WTC11 (cell line): ENCODE measurements around the gene ZNF768. TPM values are rescaled to one million over a fixed set of nuclear protein-coding genes. Genes with fewer than 3 reads are reported as not detected.

ENCODE experiments used
- ATAC-seq: fragments of 200-7000 bp; cut with Tn5 transposase; 2 replicates; pipeline ENCODE4 v1.10.0; 2021; ENCODE audit warnings: mild to moderate bottlenecking, moderate library complexity
- CTCF ChIA-PET: fragments of 300-600 bp; sonication (Branson Sonifier 250); formaldehyde crosslinking; loops from one replicate; lab custom pipeline; 2021; ENCODE audit warnings: antibody characterized with exemption; lab: Charles Lee
- POLR2A ChIA-PET: fragments of 350-600 bp; sonication (Branson Sonifier 250); formaldehyde crosslinking; loops from one replicate; lab custom pipeline; 2021; ENCODE audit warnings: antibody characterized with exemption; lab: Charles Lee
- DNase-seq: peaks from one replicate; pipeline ENCODE4 v3.0.0; 2021; ENCODE audit warnings: low spot score
- H3K27ac Mint-ChIP-seq: 2 replicates; pipeline ENCODE4 v1.8.0; 2021; ENCODE audit warnings: mixed read lengths
- H3K27me3 Mint-ChIP-seq: 2 replicates; pipeline ENCODE4 v1.8.0; 2021; ENCODE audit warnings: low read depth, mild to moderate bottlenecking, moderate library complexity, mixed read lengths
- H3K36me3 Mint-ChIP-seq: 2 replicates; pipeline ENCODE4 v1.8.0; 2021; ENCODE audit warnings: mixed read lengths
- H3K4me1 Mint-ChIP-seq: 2 replicates; pipeline ENCODE4 v1.8.0; 2022; ENCODE audit warnings: mixed read lengths
- H3K4me3 Mint-ChIP-seq: 2 replicates; pipeline ENCODE4 v1.8.0; 2021; ENCODE audit warnings: mild to moderate bottlenecking, moderate library complexity, mixed read lengths
- H3K9me3 Mint-ChIP-seq: 2 replicates; pipeline ENCODE4 v1.8.0; 2021; ENCODE audit warnings: mixed read lengths
- AFF4 ChIP-seq: sonication (generic); formaldehyde crosslinking; IDR thresholded peaks from 2 replicates; pipeline ENCODE4 v1.8.1; 2023; ENCODE audit warnings: mild to moderate bottlenecking, missing genetic modification reagents, borderline replicate concordance
- E2F4 ChIP-seq: sonication (generic); formaldehyde crosslinking; IDR thresholded peaks from 2 replicates; pipeline ENCODE4 v1.8.1; 2022; ENCODE audit warnings: low read depth, mild to moderate bottlenecking, moderate library complexity, missing genetic modification reagents, borderline replicate concordance
- E2F5 ChIP-seq: sonication (generic); formaldehyde crosslinking; IDR thresholded peaks from 2 replicates; pipeline ENCODE4 v1.8.1; 2022; ENCODE audit warnings: mild to moderate bottlenecking, moderate library complexity, missing genetic modification reagents
- ELF4 ChIP-seq: sonication (generic); formaldehyde crosslinking; IDR thresholded peaks from 2 replicates; pipeline ENCODE4 v1.8.1; 2022; ENCODE audit warnings: low read depth, mild to moderate bottlenecking, moderate library complexity, missing genetic modification reagents
- ERG ChIP-seq: fragments of 250-450 bp; sonication (Bioruptor Pico); IDR thresholded peaks from 2 replicates; pipeline ENCODE4 v1.8.0; 2021; ENCODE audit warnings: mild to moderate bottlenecking
- FOXJ3 ChIP-seq: sonication (generic); formaldehyde crosslinking; IDR thresholded peaks from 2 replicates; pipeline ENCODE4 v1.9.0; 2021; ENCODE audit warnings: missing genetic modification reagents, mild to moderate bottlenecking, borderline replicate concordance
- GRHL2 ChIP-seq: fragments of 250-450 bp; sonication (Bioruptor Pico); IDR thresholded peaks from 2 replicates; pipeline ENCODE4 v1.8.0; 2022; ENCODE audit warnings: mild to moderate bottlenecking, moderate library complexity; ENCODE audit not compliant: insufficient replicate concordance, severe bottlenecking
- IRF1 ChIP-seq: sonication (generic); formaldehyde crosslinking; IDR thresholded peaks from 2 replicates; pipeline ENCODE4 v1.8.0; 2023; ENCODE audit warnings: missing genetic modification reagents
- MYBL2 ChIP-seq: sonication (generic); formaldehyde crosslinking; IDR thresholded peaks from 2 replicates; pipeline ENCODE4 v1.8.1; 2023; ENCODE audit warnings: mild to moderate bottlenecking, moderate library complexity, missing genetic modification reagents
- NFE2L1 ChIP-seq: sonication (generic); formaldehyde crosslinking; IDR thresholded peaks from 2 replicates; pipeline ENCODE4 v1.8.1; 2023; ENCODE audit warnings: missing genetic modification reagents
- NR3C1 ChIP-seq: sonication (generic); formaldehyde crosslinking; conservative IDR thresholded peaks from 2 replicates; pipeline ENCODE4 v1.8.1; 2023; ENCODE audit warnings: low read depth, mild to moderate bottlenecking, missing genetic modification reagents
- PRDM15 ChIP-seq: sonication (generic); formaldehyde crosslinking; IDR thresholded peaks from 2 replicates; pipeline ENCODE4 v1.8.0; 2022; ENCODE audit warnings: missing genetic modification reagents
- RORB ChIP-seq: fragments of 250-450 bp; sonication (Bioruptor Pico); IDR thresholded peaks from 2 replicates; pipeline ENCODE4 v1.9.0; 2021; ENCODE audit warnings: mild to moderate bottlenecking
- USF1 ChIP-seq: sonication (generic); formaldehyde crosslinking; IDR thresholded peaks from 2 replicates; pipeline ENCODE4 v1.8.0; 2022; ENCODE audit warnings: mild to moderate bottlenecking, missing genetic modification reagents
- ZBTB21 ChIP-seq: sonication (generic); formaldehyde crosslinking; IDR thresholded peaks from 2 replicates; pipeline ENCODE4 v1.8.1; 2023; ENCODE audit warnings: mild to moderate bottlenecking, missing genetic modification reagents, borderline replicate concordance
- ZNF121 ChIP-seq: sonication (generic); formaldehyde crosslinking; IDR thresholded peaks from 2 replicates; pipeline ENCODE4 v1.8.0; 2023; ENCODE audit warnings: missing genetic modification reagents
- ZNF138 ChIP-seq: sonication (generic); formaldehyde crosslinking; conservative IDR thresholded peaks from 2 replicates; pipeline ENCODE4 v1.8.1; 2022; ENCODE audit warnings: mild to moderate bottlenecking, moderate library complexity, missing genetic modification reagents
- ZNF263 ChIP-seq: sonication (generic); formaldehyde crosslinking; IDR thresholded peaks from 2 replicates; pipeline ENCODE4 v1.8.1; 2022; ENCODE audit warnings: low read depth, mild to moderate bottlenecking, moderate library complexity, missing genetic modification reagents
- ZNF425 ChIP-seq: fragments of 250-450 bp; sonication (Bioruptor Pico); conservative IDR thresholded peaks from 2 replicates; pipeline ENCODE4 v1.9.0; 2021; ENCODE audit warnings: mild to moderate bottlenecking
- total RNA-seq: library from RNA; stranded (reverse); gene quantifications from 3 replicates; pipeline ENCODE4 v1.2.3, GENCODE V29; 2021

Gene ZNF768
- total RNA-seq, 1 experiment from 2014 or later: 35.9 TPM

GRCh38 chr16:30541502-30542329 is 15.3 kb upstream of the ZNF768 start:
- DNase-seq: no peak
- Mint-ChIP-seq H3K4me3 (no peak overlapping the region), H3K36me3 (peaks cover 7% of the 10 kb centered on the region), H3K27ac (no peak overlapping the region), H3K9me3 (no peaks in the 10 kb centered on the region), H3K27me3 (no peaks in the 10 kb centered on the region), H3K4me1 (peaks cover 10% of the 10 kb centered on the region)
- peak; percentile 52 for ATAC-seq
- CTCF ChIA-PET: interaction anchor here (1.1 to 2.0 kb wide), 7 partner anchors 15 to 112 kb away, joined by 3 to 12 read pairs (median 5); partner anchors contain the start of genes DCTPP1, ZNF688 and ZNF764
- POLR2A ChIA-PET: interaction anchor here (1.2 kb wide), 1 partner anchor 16 kb away, joined by 5 read pairs; no protein-coding TSS in a partner anchor
- TF ChIP-seq AFF4 (no peak), GRHL2 (no peak), ZNF138 (CRISPR knock-in tag) (no peak), IRF1 (CRISPR knock-in tag) (no peak), ELF4 (no peak), MYBL2 (CRISPR knock-in tag) (no peak), ZBTB21 (CRISPR knock-in tag) (no peak), ZNF263 (CRISPR knock-in tag) (no peak), E2F5 (CRISPR knock-in tag) (no peak), RORB (CRISPR knock-in tag) (no peak), ERG (no peak), FOXJ3 (CRISPR knock-in tag) (no peak), ZNF121 (no peak), PRDM15 (CRISPR knock-in tag) (no peak), NR3C1 (CRISPR knock-in tag) (no peak), NFE2L1 (CRISPR knock-in tag) (no peak), USF1 (CRISPR knock-in tag) (no peak), E2F4 (CRISPR knock-in tag) (no peak), ZNF425 (CRISPR knock-in tag) (no peak)
